Tibial nerve (tissue), 3 donors: ENCODE measurements around the gene CALM1.

Source experiments
- CTCF ChIP-seq, 5 experiments: fragments of 200-600 bp in 3 of 5; fragments of 450-650 bp in 2 of 5; sonication (generic) in 3 of 5; IDR thresholded peaks; one replicate each; pipeline ENCODE4 v1.5.1; 2016 to 2019; ENCODE audit warnings: antibody characterized with exemption in 5 of 5, mild to moderate bottlenecking in 3 of 5, moderate library complexity in 2 of 5
- POLR2A ChIP-seq, 2 donors: fragments of 450-650 bp; IDR thresholded peaks; one replicate each; pipeline ENCODE4 v1.6.1; 2017; ENCODE audit warnings: antibody characterized with exemption in 2 of 2, mild to moderate bottlenecking in 2 of 2, moderate library complexity in 2 of 2

GRCh38 chr14:90374813-90375212 lies 22.0 kb upstream of the CALM1 start:
- no peak for TF ChIP-seq CTCF (IDR thresholded peaks at IDR 0.05)
- no peak for TF ChIP-seq POLR2A (IDR thresholded peaks at IDR 0.05)
